LHCN-M2 (cell line): ENCODE results near the gene OPRPN. TPM values are rescaled to one million over a fixed set of nuclear protein-coding genes. Genes with fewer than 3 reads are reported as not detected.

ENCODE experiments used
- DNase-seq: peaks from one replicate; pipeline ENCODE4 v3.0.0-alpha.2; 2012; ENCODE audit warnings: low read depth
- polyA plus RNA-seq: library from polyadenylated mRNA; unstranded; fragments of >200 nt; gene quantifications from one replicate; pipeline ENCODE4 v1.2.1, GENCODE V29; 2012; ENCODE audit warnings: missing spikeins
- total RNA-seq: library from RNA; depleted of rRNA; stranded (reverse); fragments of >200 nt; gene quantifications from 2 replicates; pipeline ENCODE4 v1.2.3, GENCODE V29; 2014; rRNA removed

The OPRPN gene, protein sequence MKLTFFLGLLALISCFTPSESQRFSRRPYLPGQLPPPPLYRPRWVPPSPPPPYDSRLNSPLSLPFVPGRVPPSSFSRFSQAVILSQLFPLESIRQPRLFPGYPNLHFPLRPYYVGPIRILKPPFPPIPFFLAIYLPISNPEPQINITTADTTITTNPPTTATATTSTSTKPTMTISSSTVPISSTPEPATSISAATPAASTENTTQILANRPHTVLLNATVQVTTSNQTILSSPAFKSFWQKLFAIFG
- total RNA-seq: not detected in 2 replicates
- not detected for polyA plus RNA-seq

GRCh38 chr4:70397580-70397979 is at the start of gene OPRPN:
Gene OPRPN, plus strand, starts transcription at chr4:70397940. Its CDS starts 1,346 bp downstream, at chr4:70399286.
- no peak for DNase-seq

- DNase-seq: no peak
Measured at GRCh38 chr4:70356185-70356584, 41.6 kb upstream of the OPRPN start.

GRCh38 chr4:70359115-70359661 is 38.6 kb upstream of the OPRPN start:
- no peak for DNase-seq

DNA sequence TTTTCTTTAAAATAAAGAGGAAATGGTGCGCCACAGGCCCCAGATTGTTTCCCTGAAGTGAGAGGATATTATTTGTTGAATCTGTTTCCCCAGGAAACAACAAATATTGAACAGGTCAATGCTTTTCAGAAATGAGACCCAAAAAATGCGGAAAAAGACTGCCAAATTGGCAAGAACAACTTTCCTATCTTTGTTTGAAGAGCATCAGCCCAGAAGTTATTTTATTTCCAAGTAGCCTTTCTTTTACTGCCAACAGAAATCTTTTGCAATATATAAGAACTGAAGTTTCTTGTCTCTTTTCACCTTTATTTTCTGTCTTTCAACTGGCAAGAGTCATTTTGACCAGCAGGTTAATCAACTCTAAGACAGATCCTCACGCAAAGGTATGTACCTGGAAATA is 37.3 kb upstream of the OPRPN start, which contains the start of gene SMR3A:
TSS of gene SMR3A (plus strand) at position 301 of the 400 bp plus-strand sequence. CDS start 1,356 bp downstream, outside the sequence.
- no peak for DNase-seq

DNA sequence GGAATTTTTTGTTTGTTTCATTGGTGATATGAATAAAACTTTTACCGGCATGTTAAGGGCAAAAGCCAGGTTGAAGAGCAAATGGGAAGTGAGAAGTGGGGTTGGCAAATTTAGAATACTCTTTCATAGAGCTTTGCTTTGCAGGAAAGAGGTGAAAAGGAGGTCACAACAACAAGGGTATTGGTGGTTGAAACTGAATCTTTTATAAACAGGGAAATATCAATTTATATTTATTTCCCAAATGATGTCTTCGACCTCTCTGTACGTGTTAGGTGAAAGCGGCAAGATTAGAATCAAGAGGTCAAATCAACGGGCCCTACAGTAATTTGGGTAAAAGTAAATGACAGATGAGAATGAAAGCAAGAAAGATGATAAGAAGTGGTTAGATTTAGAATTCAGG is 33.7 kb upstream of the OPRPN start:
- DNase-seq: no peak

- DNase-seq: no peak
Measured at GRCh38 chr4:70365479-70365878, 32.3 kb upstream of the OPRPN start.

DNA sequence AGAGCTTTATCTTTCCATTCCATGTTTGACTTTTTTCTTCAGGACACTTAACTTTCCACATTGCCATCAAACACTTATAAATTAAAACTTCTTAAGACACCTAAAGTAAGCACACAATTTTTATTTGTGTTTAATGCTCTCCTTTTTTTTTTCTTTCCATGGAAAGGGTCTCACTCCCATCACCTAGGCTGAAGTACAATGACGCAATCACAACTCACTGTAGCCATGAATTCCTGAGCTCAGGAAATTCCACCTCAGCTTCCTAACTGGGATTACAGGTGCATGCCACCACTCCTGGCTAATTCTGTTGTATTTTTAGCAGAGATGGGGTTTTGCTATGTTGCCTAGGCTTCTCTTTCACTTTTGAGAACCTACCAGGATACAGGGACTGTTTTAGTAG is 29.9 kb upstream of the OPRPN start:
- no peak for DNase-seq

GRCh38 chr4:70371987-70372386 is 25.8 kb upstream of the OPRPN start:
- DNase-seq: no peak

DNA sequence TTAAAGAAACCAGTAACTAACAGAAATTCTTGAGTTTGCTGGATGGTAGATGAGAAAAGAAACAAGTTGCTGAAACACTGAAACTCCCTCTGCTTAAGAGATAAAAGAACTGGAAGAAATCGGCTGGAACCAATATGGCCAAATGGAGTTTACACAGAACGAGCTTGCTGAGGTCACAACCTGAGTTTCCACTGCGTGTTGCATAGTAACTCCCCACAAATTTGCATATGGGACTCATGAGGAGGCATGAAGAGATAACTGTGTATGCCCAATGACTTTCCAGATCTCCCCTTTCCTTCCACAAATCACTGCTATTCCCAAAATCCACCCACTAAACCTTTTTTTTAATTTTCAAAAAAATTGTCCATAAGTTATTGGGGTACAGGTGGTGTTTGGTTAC is 25.0 kb upstream of the OPRPN start:
- no peak for DNase-seq

GRCh38 chr4:70380578-70380977 is 17.2 kb upstream of the OPRPN start:
- DNase-seq: no peak

DNA sequence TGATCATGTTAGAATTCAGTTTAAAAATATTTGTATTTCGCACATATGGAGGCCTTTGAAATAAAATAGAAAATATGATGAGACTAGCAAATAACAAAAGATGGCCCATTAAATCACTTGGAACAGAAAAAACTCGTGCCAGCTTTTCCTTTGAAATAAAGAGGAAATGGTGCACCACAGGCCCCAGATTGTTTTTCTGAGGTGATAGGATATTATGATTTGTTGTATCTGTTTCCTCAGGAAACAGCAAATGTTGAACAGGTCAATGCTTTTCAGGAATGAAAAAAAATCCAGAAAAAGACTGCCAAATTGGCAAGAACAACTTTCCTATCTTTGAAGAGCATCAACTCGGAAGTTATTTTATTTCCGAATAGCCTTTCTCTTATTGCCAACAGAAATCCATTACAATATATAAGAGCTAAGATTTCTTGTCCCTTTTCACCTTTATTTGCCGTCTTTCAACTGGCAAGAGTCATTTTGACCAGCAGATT is 15.0 kb upstream of the OPRPN start, which contains the start of gene SMR3B:
TSS of gene SMR3B (plus strand) at position 441 of the 491 bp plus-strand sequence. CDS start 1,380 bp downstream, outside the sequence.
- DNase-seq: no peak

DNA sequence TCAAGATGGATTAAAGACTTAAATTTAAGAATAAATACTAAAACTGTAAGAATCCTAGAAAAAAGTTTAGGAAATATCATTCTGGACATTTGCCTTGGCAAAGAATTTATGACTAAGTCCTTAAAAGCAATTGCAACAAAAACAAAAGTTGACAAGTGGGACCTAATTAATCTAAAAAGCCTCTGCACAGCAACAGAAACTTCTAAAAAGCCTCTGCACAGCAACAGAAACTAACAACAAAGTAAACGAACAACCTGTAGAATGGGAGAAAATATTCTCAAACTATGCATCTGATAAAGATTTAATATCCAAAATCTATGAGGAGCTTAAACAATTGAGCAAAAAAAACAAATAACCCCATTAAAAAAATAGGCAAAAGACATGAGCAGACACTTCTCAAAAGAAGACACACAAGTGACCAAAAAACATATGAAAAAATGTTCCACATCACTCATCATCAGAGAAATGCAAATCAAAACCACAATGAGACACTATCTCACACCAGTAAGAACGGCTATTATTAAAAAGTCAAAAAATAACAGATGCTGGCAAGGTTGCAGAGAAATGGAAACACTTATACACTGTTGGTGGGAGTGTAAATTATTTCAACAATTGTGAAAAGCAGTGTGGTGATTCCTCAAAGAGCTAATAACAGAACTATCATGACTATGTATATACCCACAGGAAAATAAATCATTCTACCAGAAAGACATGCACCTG is 5.5 kb upstream of the OPRPN start:
- no peak for DNase-seq

DNA sequence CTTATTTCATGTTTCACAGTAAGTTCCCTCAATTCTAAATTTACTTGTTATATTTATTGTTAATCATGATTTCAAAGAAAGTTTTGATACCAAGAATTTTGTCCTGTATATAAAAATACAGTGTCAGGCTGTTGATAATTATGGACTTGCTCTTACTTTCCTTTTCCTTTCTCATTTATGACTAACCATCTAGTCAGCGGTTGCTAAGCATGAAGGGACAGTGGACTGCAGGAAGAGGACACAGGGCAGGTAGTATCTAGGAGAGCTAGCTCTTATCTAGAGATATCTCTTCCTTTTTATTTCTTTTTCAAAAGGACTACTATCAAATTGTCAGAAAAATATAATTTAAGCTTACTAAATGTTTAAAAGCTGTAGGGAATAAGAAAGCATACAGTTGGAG is 1.6 kb downstream of the OPRPN start:
- no peak for DNase-seq

- no peak for DNase-seq
Measured at GRCh38 chr4:70402762-70403161, 5.0 kb downstream of the OPRPN start.

GRCh38 chr4:70405765-70406164 is 8.0 kb downstream of the OPRPN start:
- DNase-seq: no peak

DNA sequence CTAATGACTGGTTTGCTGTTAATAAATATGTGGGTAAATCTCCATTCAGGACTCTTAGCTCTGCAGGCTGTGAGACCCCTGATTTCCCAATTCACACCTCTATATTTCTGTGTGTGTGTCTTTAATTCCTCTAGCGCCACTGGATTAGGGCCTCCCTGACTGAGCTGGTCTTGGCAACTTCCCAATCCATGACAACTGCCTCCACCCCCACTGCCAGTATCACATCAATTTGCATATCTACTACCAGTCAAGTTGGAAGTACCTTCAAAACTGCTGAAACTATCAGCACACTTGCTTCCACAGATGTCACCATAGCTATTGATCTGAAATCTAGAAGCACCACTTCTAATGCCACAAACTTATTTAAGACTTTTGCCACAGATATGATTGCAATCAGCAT is 27.6 kb downstream of the OPRPN start:
- DNase-seq: no peak

GRCh38 chr4:70426789-70427188 is 29.0 kb downstream of the OPRPN start:
- DNase-seq: no peak

- no peak for DNase-seq
Measured at GRCh38 chr4:70437197-70437596, 39.5 kb downstream of the OPRPN start.

- no peak for DNase-seq
Measured at GRCh38 chr4:70442474-70442873, 44.7 kb downstream of the OPRPN start.

- no peak for DNase-seq
Measured at GRCh38 chr4:70443329-70443728, 45.6 kb downstream of the OPRPN start.

DNA sequence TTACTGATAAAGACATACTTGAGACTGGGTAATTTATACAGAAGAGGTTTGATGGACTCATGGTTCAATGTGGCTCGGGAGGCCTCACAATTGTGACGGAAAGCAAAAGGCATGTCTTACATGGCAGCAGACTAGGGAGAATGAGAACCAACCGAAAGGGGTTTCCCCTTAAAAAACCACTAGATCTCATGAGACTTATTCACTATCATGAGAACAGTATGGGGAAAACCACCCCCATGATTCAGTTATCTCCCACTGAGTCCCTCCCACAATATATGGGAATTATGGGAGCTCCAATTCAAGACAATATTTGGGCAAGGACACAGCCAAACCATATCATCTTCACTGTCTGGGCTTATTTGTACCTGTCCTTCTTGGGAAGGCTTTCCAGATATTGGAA is 51.5 kb downstream of the OPRPN start:
- DNase-seq: no peak

GRCh38 chr4:70452946-70453345 is 55.2 kb downstream of the OPRPN start:
- DNase-seq: no peak
